Left lung (tissue), 10 donors: Measurements from ENCODE around the gene POP7. TPM values are rescaled to one million over a fixed set of nuclear protein-coding genes. Genes with fewer than 3 reads are reported as not detected.
A peak's percentile ranks its signal among the peaks of the same experiment; 100 is the strongest.

Source experiments
- ATAC-seq: fragments of 200-7000 bp; cut with Tn5 transposase; one replicate; pipeline ENCODE4 v1.9.1; 2020; ENCODE audit warnings: moderate library complexity
- DNase-seq, 4 donors: peaks; one replicate each; pipeline ENCODE4 v3.0.0-alpha.2; 2013 to 2020
- H3K27ac ChIP-seq, 2 donors: fragments of 200-600 bp; sonication (generic) in 1 of 2; one replicate each; pipeline versions ENCODE4 v1.5.0 to v1.8.0; 2020 to 2021
- H3K27me3 ChIP-seq, 2 donors: fragments of 200-600 bp; sonication (generic) in 1 of 2; one replicate each; pipeline versions ENCODE4 v1.5.0 to v1.8.0; 2020 to 2021
- H3K36me3 ChIP-seq, 2 donors: fragments of 200-600 bp; sonication (generic) in 1 of 2; one replicate each; pipeline versions ENCODE4 v1.5.0 to v1.8.0; 2020 to 2021
- H3K4me1 ChIP-seq, 2 donors: fragments of 200-600 bp; one replicate each; pipeline ENCODE4 v1.8.0; 2021
- H3K4me3 ChIP-seq, 2 donors: fragments of 200-600 bp; sonication (generic) in 1 of 2; one replicate each; pipeline versions ENCODE4 v1.5.0 to v1.8.0; 2020 to 2021; ENCODE audit warnings: mild to moderate bottlenecking in 1 of 2
- H3K9me3 ChIP-seq, 2 donors: fragments of 200-600 bp; sonication (generic) in 1 of 2; one replicate each; pipeline versions ENCODE4 v1.5.0 to v1.8.0; 2020 to 2021
- intact Hi-C, 2 donors: fragments of 100-400 bp; cut with DNase I; formaldehyde crosslinking; loops; one replicate each; pipeline versions ENCODE4 v1.11.2 to v1.14.2; 2022
- polyA plus RNA-seq, 6 donors: library from polyadenylated mRNA; unstranded; fragments of 120-200 nt; gene quantifications; one replicate each; pipeline ENCODE4 v1.2.1, GENCODE V29; 2013; ENCODE audit not compliant: insufficient read length in 6 of 6
- total RNA-seq, 2 donors: library from RNA; stranded (reverse); fragmentation: NEBNext Ultra II Directional; extraction: Animal tissue kit (Norgen Biotek cat#: 25700); gene quantifications; one replicate each; pipeline ENCODE4 v1.2.1, GENCODE V29; 2021
- TF ChIP-seq, protein P1 (sequence below), 2 donors: fragments of 200-600 bp; sonication (generic) in 1 of 2; IDR thresholded peaks; one replicate each; pipeline versions ENCODE4 v1.5.0 to v1.8.0; 2021; ENCODE audit warnings: antibody characterized with exemption in 2 of 2
- donor health status: DM: no; HTN: yes; CAD: no.
- donor health status: DM: no; HTN: no; CAD: no.

The POP7 gene
- total and polyA plus RNA-seq, 8 donors, result 15.8 to 29.7 (median 21.4) TPM

DNA sequence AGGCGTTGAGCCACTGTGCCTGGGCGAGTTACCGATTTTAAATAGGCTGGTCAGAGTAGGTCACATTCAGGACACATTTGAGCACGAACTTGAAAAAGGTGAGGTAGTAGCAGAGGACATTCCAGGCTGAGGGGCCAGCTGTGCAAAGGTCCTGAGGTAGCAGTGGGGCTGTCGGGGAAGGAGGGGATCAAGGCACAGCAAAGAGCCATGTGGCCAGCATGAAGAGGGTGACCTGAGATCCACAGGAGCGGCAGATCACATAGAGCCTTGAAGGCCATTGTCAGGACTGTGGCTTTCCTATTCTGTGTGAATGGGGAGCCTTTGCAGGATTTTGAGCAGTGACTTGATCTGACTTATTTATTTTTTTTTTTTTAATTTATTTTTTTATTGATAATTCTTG is 34.0 kb downstream of the POP7 start:
- ATAC-seq (no peak), DNase-seq (no peak)
- no peaks in the 10 kb centered on the region for H3K36me3 ChIP-seq
- TF ChIP-seq, protein P1, sequence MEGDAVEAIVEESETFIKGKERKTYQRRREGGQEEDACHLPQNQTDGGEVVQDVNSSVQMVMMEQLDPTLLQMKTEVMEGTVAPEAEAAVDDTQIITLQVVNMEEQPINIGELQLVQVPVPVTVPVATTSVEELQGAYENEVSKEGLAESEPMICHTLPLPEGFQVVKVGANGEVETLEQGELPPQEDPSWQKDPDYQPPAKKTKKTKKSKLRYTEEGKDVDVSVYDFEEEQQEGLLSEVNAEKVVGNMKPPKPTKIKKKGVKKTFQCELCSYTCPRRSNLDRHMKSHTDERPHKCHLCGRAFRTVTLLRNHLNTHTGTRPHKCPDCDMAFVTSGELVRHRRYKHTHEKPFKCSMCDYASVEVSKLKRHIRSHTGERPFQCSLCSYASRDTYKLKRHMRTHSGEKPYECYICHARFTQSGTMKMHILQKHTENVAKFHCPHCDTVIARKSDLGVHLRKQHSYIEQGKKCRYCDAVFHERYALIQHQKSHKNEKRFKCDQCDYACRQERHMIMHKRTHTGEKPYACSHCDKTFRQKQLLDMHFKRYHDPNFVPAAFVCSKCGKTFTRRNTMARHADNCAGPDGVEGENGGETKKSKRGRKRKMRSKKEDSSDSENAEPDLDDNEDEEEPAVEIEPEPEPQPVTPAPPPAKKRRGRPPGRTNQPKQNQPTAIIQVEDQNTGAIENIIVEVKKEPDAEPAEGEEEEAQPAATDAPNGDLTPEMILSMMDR (IDR thresholded peaks at IDR 0.05), result no peak
- H3K4me3 ChIP-seq, result no peak overlapping the region
- no peaks in the 10 kb centered on the region for H3K9me3 ChIP-seq
- no peak overlapping the region for H3K27ac ChIP-seq
- H3K4me1 ChIP-seq, result no peaks in the 10 kb centered on the region
- H3K27me3 ChIP-seq, result peaks cover 0 to 10% of the 10 kb centered on the region in 2 donors
- intact Hi-C loops, result no loop called here

DNA sequence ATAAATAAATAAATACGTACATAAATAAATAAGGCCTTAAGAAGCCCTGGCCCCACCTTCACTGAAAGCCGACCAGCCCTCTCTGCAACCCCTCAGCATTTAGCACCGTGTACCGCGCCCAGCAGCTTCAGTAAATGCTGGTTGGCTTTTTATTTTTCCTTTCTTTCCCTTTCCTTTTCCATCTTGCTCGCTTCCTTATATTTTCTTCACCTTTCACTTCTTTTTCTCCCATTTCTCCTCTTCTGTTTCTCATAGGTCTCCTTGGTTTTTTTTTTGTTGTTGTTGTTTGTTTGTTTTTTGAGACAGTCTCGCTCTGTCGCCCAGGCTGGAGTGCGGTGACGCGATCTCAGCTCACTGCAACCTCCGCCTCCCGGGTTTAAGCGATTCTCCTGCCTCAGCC is 38.7 kb downstream of the POP7 start:
- Histone ChIP-seq H3K27ac (no peak overlapping the region), H3K36me3 (no peaks in the 10 kb centered on the region), H3K9me3 (no peaks in the 10 kb centered on the region), H3K4me3 (no peak overlapping the region), H3K4me1 (no peaks in the 10 kb centered on the region), H3K27me3 (peaks cover 0 to 30% of the 10 kb centered on the region in 2 donors)
- TF ChIP-seq, protein P1 (IDR thresholded peaks at IDR 0.05), result no peak
- ATAC-seq, result no peak
- DNase-seq, result no peak
- intact Hi-C loops, result no loop called here

DNA sequence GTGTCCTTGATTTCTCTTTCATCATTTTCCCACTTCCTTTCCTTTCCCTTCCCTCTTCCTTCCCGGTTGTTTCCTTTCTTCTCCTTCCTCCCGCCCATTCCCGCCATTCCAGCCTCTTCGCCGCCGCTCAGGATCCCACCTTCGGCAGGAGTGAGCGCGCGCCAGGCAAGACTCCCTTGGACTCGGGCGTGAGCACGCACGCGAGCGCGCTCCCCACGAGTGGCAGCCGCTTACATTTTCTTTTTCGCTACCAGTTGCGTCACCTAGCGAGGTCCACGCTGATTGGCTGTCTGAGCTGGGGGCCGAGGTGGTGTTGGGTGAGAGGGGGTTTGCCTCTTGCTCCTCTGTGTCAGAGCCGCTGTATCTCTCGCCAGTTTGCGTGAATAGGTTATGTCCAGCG is 39.3 kb downstream of the POP7 start:
- no peaks in the 10 kb centered on the region for H3K36me3 ChIP-seq
- H3K27me3 ChIP-seq, result peaks cover 0 to 33% of the 10 kb centered on the region in 2 donors
- H3K4me3 ChIP-seq, result no peak overlapping the region
- no peaks in the 10 kb centered on the region for H3K4me1 ChIP-seq
- intact Hi-C loops, result no loop called here
- H3K27ac ChIP-seq, result no peak overlapping the region
- TF ChIP-seq, protein P1 (IDR thresholded peaks at IDR 0.05), result no peak
- DNase-seq, result peak in 2 of 4 donors; percentile 19 to 60
- H3K9me3 ChIP-seq, result no peaks in the 10 kb centered on the region
- peak; percentile 47 for ATAC-seq

DNA sequence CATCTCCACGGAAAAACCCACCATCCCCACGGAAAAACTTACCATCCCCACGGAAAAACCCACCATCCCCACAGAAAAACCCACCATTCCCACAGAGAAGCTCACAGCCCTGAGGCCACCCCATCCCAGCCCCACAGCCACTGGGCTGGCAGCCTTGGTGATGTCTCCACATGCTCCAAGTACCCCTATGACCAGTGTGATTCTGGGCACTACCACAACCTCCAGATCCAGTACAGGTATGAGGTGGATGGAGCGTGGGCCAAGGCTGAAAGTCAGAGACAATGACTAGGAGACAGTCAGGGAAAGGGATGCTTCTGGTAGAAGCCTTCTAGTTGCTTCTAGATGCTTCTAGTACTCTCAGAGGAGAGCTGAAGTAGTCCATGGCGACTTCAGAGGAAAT is 47.1 kb downstream of the POP7 start:
- TF ChIP-seq, protein P1 (IDR thresholded peaks at IDR 0.05), result no peak
- ATAC-seq, result no peak
- Histone ChIP-seq H3K4me3 (no peak overlapping the region), H3K36me3 (no peaks in the 10 kb centered on the region), H3K27ac (no peak overlapping the region), H3K4me1 (no peaks in the 10 kb centered on the region), H3K27me3 (peaks cover 0 to 29% of the 10 kb centered on the region in 2 donors), H3K9me3 (no peaks in the 10 kb centered on the region)
- intact Hi-C loops, result no loop called here
- DNase-seq, result no peak

DNA sequence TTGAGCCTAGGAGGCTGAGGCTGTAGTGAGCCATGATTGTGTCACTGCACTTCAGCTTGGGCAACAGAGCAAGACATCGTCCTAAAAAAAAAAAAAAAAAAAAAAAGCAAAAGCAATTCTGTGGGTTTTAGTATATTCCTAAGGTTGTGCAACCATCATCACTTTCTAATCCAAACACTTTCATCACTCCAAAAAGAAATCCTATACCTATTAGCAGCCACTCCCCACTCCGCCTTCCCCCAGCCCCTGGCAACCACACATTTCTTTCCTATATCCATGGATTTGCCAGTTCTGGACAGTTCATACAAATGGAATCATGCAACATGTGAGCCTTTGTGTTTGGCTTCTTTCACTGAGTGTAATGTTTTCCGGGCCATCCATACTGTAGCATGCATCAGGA is 47.8 kb downstream of the POP7 start:
- TF ChIP-seq, protein P1 (IDR thresholded peaks at IDR 0.05), result no peak
- Histone ChIP-seq H3K4me3 (no peak overlapping the region), H3K36me3 (no peaks in the 10 kb centered on the region), H3K27ac (no peak overlapping the region), H3K27me3 (peaks cover 0 to 28% of the 10 kb centered on the region in 2 donors), H3K4me1 (no peaks in the 10 kb centered on the region), H3K9me3 (no peaks in the 10 kb centered on the region)
- ATAC-seq, result no peak
- intact Hi-C loops, result no loop called here
- no peak for DNase-seq

Other genes with a start within 250 kb of the POP7 start
- gene SPACDR, start 241.9 kb upstream of the POP7 start, total RNA-seq, result 1 to 10 TPM in 1 of 2 donors, under 1 TPM in 1; 0.41 to 1.9 TPM
- 1 to 10 TPM; 3.5 to 5.6 (median 4.5) TPM for gene SPACDR, start 241.9 kb upstream of the POP7 start, polyA plus RNA-seq
- 10 to 100 TPM; 50.1 to 55.6 TPM for gene TSC22D4, start 226.9 kb upstream of the POP7 start, total RNA-seq
- 10 to 100 TPM; 47.0 to 65.1 (median 57.3) TPM for gene TSC22D4, start 226.9 kb upstream of the POP7 start, polyA plus RNA-seq
- under 1 TPM; 0.50 to 0.55 TPM for gene NYAP1, start 222.2 kb upstream of the POP7 start, total RNA-seq
- 1 to 10 TPM; 2.6 to 5.2 (median 3.3) TPM for gene NYAP1, start 222.2 kb upstream of the POP7 start, polyA plus RNA-seq
- gene AGFG2, start 166.9 kb upstream of the POP7 start, total RNA-seq, result 10 to 100 TPM; 28.6 to 34.9 TPM
- 10 to 100 TPM; 21.2 to 32.3 (median 27.2) TPM for gene AGFG2, start 166.9 kb upstream of the POP7 start, polyA plus RNA-seq
- 1 to 10 TPM; 6.3 to 8.3 TPM for gene SAP25, start 132.2 kb upstream of the POP7 start, total RNA-seq
- gene SAP25, start 132.2 kb upstream of the POP7 start, polyA plus RNA-seq, result 10 to 100 TPM in 1 of 6 donors, 1 to 10 TPM in 5; 4.5 to 11.4 (median 8.5) TPM
- gene LRCH4, start 120.0 kb upstream of the POP7 start, total RNA-seq, result 10 to 100 TPM; 66.5 to 86.5 TPM
- gene LRCH4, start 120.0 kb upstream of the POP7 start, polyA plus RNA-seq, result 10 to 100 TPM; 42.3 to 82.5 (median 53.1) TPM
- under 1 TPM; 0.37 to 0.44 TPM for gene FBXO24, start 119.8 kb upstream of the POP7 start, total RNA-seq
- 1 to 10 TPM; 3.9 to 5.5 (median 5.0) TPM for gene FBXO24, start 119.8 kb upstream of the POP7 start, polyA plus RNA-seq
- gene PCOLCE, start 103.8 kb upstream of the POP7 start, total RNA-seq, result 100 to 1,000 TPM; 158 to 204 TPM
- gene PCOLCE, start 103.8 kb upstream of the POP7 start, polyA plus RNA-seq, result 100 to 1,000 TPM; 157 to 235 (median 181) TPM
- 10 to 100 TPM; 15.7 to 18.8 TPM for gene MOSPD3, start 93.6 kb upstream of the POP7 start, total RNA-seq
- 10 to 100 TPM; 26.5 to 35.7 (median 31.9) TPM for gene MOSPD3, start 93.6 kb upstream of the POP7 start, polyA plus RNA-seq
- gene TFR2, start 64.6 kb upstream of the POP7 start, total RNA-seq, result 1 to 10 TPM in 1 of 2 donors, under 1 TPM in 1; 0.67 to 1.8 TPM
- 1 to 10 TPM in 4 of 6 donors, under 1 TPM in 2; 0.96 to 2.6 (median 1.2) TPM for gene TFR2, start 64.6 kb upstream of the POP7 start, polyA plus RNA-seq
- not detected for gene ACTL6B, start 49.7 kb upstream of the POP7 start, total RNA-seq
- gene ACTL6B, start 49.7 kb upstream of the POP7 start, polyA plus RNA-seq, result under 1 TPM in 2 of 6 donors, not detected in 4; 0.17 to 0.20 TPM
- gene GNB2, start 32.4 kb upstream of the POP7 start, total RNA-seq, result 100 to 1,000 TPM; 214 to 273 TPM
- 100 to 1,000 TPM; 151 to 220 (median 192) TPM for gene GNB2, start 32.4 kb upstream of the POP7 start, polyA plus RNA-seq
- 10 to 100 TPM; 28.3 to 33.0 TPM for gene GIGYF1, start 11.9 kb upstream of the POP7 start, total RNA-seq
- gene GIGYF1, start 11.9 kb upstream of the POP7 start, polyA plus RNA-seq, result 10 to 100 TPM; 35.3 to 57.7 (median 42.1) TPM
- gene EPO, start 14.3 kb downstream of the POP7 start, total RNA-seq, result not detected
- under 1 TPM in 3 of 6 donors, not detected in 3; 0.20 to 0.34 (median 0.28) TPM for gene EPO, start 14.3 kb downstream of the POP7 start, polyA plus RNA-seq
- gene ZAN, start 27.5 kb downstream of the POP7 start, total RNA-seq, result not detected
- gene ZAN, start 27.5 kb downstream of the POP7 start, polyA plus RNA-seq, result not detected
- 10 to 100 TPM; 72.9 to 79.1 TPM for gene EPHB4, start 121.4 kb downstream of the POP7 start, total RNA-seq
- 100 to 1,000 TPM in 4 of 6 donors, 10 to 100 TPM in 2; 91.6 to 123 (median 104) TPM for gene EPHB4, start 121.4 kb downstream of the POP7 start, polyA plus RNA-seq
- gene SLC12A9, start 146.6 kb downstream of the POP7 start, total RNA-seq, result 10 to 100 TPM; 35.7 to 49.9 TPM
- gene SLC12A9, start 146.6 kb downstream of the POP7 start, polyA plus RNA-seq, result 10 to 100 TPM; 32.2 to 53.7 (median 40.8) TPM
- 10 to 100 TPM; 72.9 to 84.9 TPM for gene TRIP6, start 161.3 kb downstream of the POP7 start, total RNA-seq
- 10 to 100 TPM; 61.5 to 96.6 (median 76.2) TPM for gene TRIP6, start 161.3 kb downstream of the POP7 start, polyA plus RNA-seq
- 100 to 1,000 TPM in 1 of 2 donors, 10 to 100 TPM in 1; 91.4 to 119 TPM for gene SRRT, start 169.0 kb downstream of the POP7 start, total RNA-seq
- 100 to 1,000 TPM; 155 to 232 (median 177) TPM for gene SRRT, start 169.0 kb downstream of the POP7 start, polyA plus RNA-seq
- gene UFSP1, start 183.6 kb downstream of the POP7 start, total RNA-seq, result 1 to 10 TPM; 1.8 to 4.4 TPM
- 1 to 10 TPM in 4 of 6 donors, under 1 TPM in 2; 0.87 to 2.1 (median 1.6) TPM for gene UFSP1, start 183.6 kb downstream of the POP7 start, polyA plus RNA-seq
- 1 to 10 TPM; 2.4 to 3.3 TPM for gene ACHE, start 189.8 kb downstream of the POP7 start, total RNA-seq
- gene ACHE, start 189.8 kb downstream of the POP7 start, polyA plus RNA-seq, result 1 to 10 TPM; 1.6 to 4.5 (median 2.7) TPM
- 1 to 10 TPM; 2.9 to 3.6 TPM for gene MUC3A, start 243.4 kb downstream of the POP7 start, total RNA-seq
- under 1 TPM; 0.37 to 0.67 (median 0.58) TPM for gene MUC3A, start 243.4 kb downstream of the POP7 start, polyA plus RNA-seq